Spleen (tissue), 3 donors: Measurements from ENCODE around the gene PDE1C.

Source experiments
- POLR2A ChIP-seq, 3 donors: fragments of 450-650 bp; IDR thresholded peaks; one replicate each; pipeline ENCODE4 v1.5.1; 2017; ENCODE audit warnings: antibody characterized with exemption in 3 of 3, mild to moderate bottlenecking in 1 of 3
- POLR2AphosphoS5 ChIP-seq, 3 donors: sonication (generic); formaldehyde crosslinking; IDR thresholded peaks; one replicate each; pipeline ENCODE4 v1.5.1; 2017; ENCODE audit warnings: antibody characterized with exemption in 3 of 3

DNA sequence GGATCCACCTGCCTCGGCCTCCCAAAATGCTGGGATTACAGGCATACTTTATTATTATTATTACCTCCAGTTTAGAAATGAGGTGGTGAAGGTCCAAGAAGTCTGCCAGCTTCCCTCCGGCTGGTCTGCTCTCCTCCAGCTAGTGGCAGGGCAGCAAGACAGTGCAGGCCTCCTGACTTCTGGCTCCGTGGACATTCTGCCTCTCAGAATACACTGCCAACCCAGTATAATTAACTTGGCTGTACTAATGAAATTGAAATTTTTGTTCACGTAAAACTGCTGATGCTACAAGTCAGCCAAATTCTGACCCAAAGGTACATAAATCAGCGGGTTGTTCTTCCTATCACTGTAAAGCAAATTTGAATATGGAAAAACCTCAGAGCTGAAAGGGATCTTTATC, 7.6 kb upstream of the PDE1C start:
- TF ChIP-seq POLR2AphosphoS5 (IDR thresholded peaks at IDR 0.05), result no peak
- no peak for TF ChIP-seq POLR2A (IDR thresholded peaks at IDR 0.05)
